Hepatocyte (in vitro differentiated cells): ENCODE results near the gene CEP164. TPM values are rescaled to one million over a fixed set of nuclear protein-coding genes. Genes with fewer than 3 reads are reported as not detected.

Experiments
- DNase-seq: peaks from one replicate; pipeline ENCODE4 v3.0.0-alpha.2; 2016; ENCODE audit warnings: low spot score
- H2AFZ ChIP-seq: fragments of 200-600 bp; sonication (generic); 2 replicates; pipeline ENCODE4 v1.6.0; 2016; ENCODE audit warnings: antibody characterized with exemption, mild to moderate bottlenecking
- H3K27ac ChIP-seq: fragments of 200-600 bp; sonication (generic); 2 replicates; pipeline ENCODE4 v1.5.1; 2016; ENCODE audit warnings: mild to moderate bottlenecking
- H3K27me3 ChIP-seq: fragments of 200-600 bp; sonication (generic); 2 replicates; pipeline ENCODE4 v1.6.1; 2016
- H3K36me3 ChIP-seq: fragments of 200-600 bp; sonication (generic); replicated peaks from 2 replicates; pipeline ENCODE4 v1.5.1; 2016; ENCODE audit warnings: low read depth; ENCODE audit not compliant: insufficient read depth
- H3K4me1 ChIP-seq: fragments of 200-600 bp; sonication (generic); 2 replicates; pipeline ENCODE4 v1.5.1; 2016; ENCODE audit warnings: mild to moderate bottlenecking, moderate library complexity; ENCODE audit not compliant: insufficient read depth
- H3K4me2 ChIP-seq: fragments of 200-600 bp; sonication (generic); 2 replicates; pipeline ENCODE4 v1.6.0; 2016
- H3K4me3 ChIP-seq: fragments of 200-600 bp; sonication (generic); 2 replicates; pipeline ENCODE4 v1.5.1; 2016; ENCODE audit warnings: mild to moderate bottlenecking
- H3K79me2 ChIP-seq: fragments of 200-600 bp; sonication (generic); 2 replicates; pipeline ENCODE4 v1.6.0; 2017; ENCODE audit warnings: mild to moderate bottlenecking
- H3K9me2 ChIP-seq: fragments of 200-600 bp; sonication (generic); replicated peaks from 2 replicates; pipeline ENCODE4 v1.6.0; 2017; ENCODE audit warnings: mild to moderate bottlenecking; ENCODE audit not compliant: insufficient read depth
- H3K9me3 ChIP-seq: fragments of 200-600 bp; sonication (generic); 2 replicates; pipeline ENCODE4 v1.5.1; 2016; ENCODE audit warnings: low read depth, mild to moderate bottlenecking
- H4K20me1 ChIP-seq: fragments of 200-600 bp; sonication (generic); 2 replicates; pipeline ENCODE4 v1.6.0; 2016; ENCODE audit warnings: mild to moderate bottlenecking; ENCODE audit not compliant: insufficient read depth, poor library complexity, severe bottlenecking
- EZH2 ChIP-seq: fragments of 200-600 bp; sonication (generic); IDR thresholded peaks from 2 replicates; pipeline ENCODE4 v1.6.1; 2016; ENCODE audit warnings: antibody characterized with exemption, mild to moderate bottlenecking, borderline replicate concordance
- EZH2phosphoT487 ChIP-seq: fragments of 200-600 bp; sonication (generic); IDR thresholded peaks from one replicate; pipeline ENCODE4 v1.6.1; 2018; ENCODE audit warnings: antibody characterized with exemption, mild to moderate bottlenecking, low read depth, moderate library complexity; ENCODE audit not compliant: unreplicated experiment, severe bottlenecking
- WGBS: methylation state at CpG from one replicate; pipeline ENCODE4 v1.1.6; 2016; ENCODE audit warnings: low lambda C conversion rate; ENCODE audit errors: missing lambda C conversion rate; 5-methylcytosine and 5-hydroxymethylcytosine counted together
- polyA plus RNA-seq: library from polyadenylated mRNA; unstranded; fragments of >200 nt; fragmentation: Nextera tagmentation; extraction: Ambion mirVana; gene quantifications from 2 replicates; pipeline ENCODE4 v1.2.1, GENCODE V29; 2016
- total RNA-seq: library from RNA; depleted of rRNA; stranded (reverse); fragments of >200 nt; gene quantifications from 2 replicates; pipeline ENCODE4 v1.2.3, GENCODE V29; 2014
- TF ChIP-seq, protein P1 (sequence below): fragments of 200-600 bp; sonication (generic); IDR thresholded peaks from 2 replicates; pipeline ENCODE4 v1.5.1; 2016; ENCODE audit warnings: antibody characterized with exemption, mild to moderate bottlenecking; ENCODE audit not compliant: poor library complexity

The CEP164 gene
- total and polyA plus RNA-seq, 2 experiments from 2014 or later: 18.3 to 19.9 TPM

DNA sequence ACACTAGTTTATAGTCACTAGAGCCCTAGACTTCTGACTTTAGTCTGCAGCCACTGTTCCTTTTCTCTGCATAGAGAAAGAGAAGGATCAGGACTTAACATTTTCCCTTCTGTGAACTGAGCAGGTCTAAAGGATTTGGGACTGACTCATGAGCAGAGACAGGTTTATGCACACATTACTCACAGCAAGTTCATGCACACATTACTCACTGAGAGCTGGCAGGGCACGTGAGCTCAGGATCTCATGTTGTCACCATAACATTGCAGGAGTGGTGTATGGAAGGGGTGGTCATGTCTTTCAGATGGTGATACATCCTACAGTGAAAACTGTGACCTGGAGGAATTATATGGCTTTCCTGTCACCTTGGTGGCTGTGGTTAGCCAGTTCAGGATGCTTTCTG lies 56.4 kb downstream of the CEP164 start:
- H3K4me3 ChIP-seq: no peak overlapping the region
- H4K20me1 ChIP-seq: no peaks in the 10 kb centered on the region
- no peak overlapping the region for H2AFZ ChIP-seq
- H3K9me2 ChIP-seq: no peaks in the 10 kb centered on the region
- H3K4me2 ChIP-seq: no peak overlapping the region
- no peak for TF ChIP-seq EZH2phosphoT487
- H3K4me1 ChIP-seq: no peaks in the 10 kb centered on the region
- whole genome bisulfite sequencing: 90% methylated on average over 1 of the region's 1 CpG
- H3K27ac ChIP-seq: no peak overlapping the region
- H3K9me3 ChIP-seq: no peaks in the 10 kb centered on the region
- H3K36me3 ChIP-seq: no peaks in the 10 kb centered on the region
- H3K27me3 ChIP-seq: no peaks in the 10 kb centered on the region
- DNase-seq: peak; percentile 37
- H3K79me2 ChIP-seq: no peaks in the 10 kb centered on the region

DNA sequence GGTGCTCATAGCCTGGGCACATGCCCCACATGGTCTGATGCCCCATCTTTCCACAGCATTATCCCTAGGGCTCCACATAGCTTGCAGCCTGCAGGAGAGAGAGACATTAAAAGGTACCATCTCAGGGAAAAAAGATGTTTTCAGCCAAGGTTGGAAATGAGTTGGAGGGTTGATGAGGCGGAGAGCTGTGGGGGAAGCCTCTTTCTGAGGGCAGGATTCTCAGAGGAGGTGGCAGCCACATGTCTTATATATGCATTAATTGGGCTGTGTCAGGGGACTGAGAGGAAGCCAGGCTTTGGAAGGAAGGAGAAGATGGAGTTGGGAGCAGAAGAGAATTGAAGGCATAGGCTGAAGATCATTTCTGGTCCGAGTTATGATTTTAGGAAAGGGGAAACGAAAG lies 57.8 kb downstream of the CEP164 start:
- Histone ChIP-seq H3K9me2 (no peaks in the 10 kb centered on the region), H3K79me2 (no peaks in the 10 kb centered on the region), H3K9me3 (no peaks in the 10 kb centered on the region), H3K27me3 (no peaks in the 10 kb centered on the region), H3K36me3 (no peaks in the 10 kb centered on the region), H3K4me2 (no peak overlapping the region), H3K4me1 (no peaks in the 10 kb centered on the region), H3K27ac (no peak overlapping the region), H3K4me3 (no peak overlapping the region), H4K20me1 (no peaks in the 10 kb centered on the region), H2AFZ (no peak overlapping the region)
- TF ChIP-seq EZH2phosphoT487 (no peak), EZH2 (no peak)
- TF ChIP-seq, protein P1, sequence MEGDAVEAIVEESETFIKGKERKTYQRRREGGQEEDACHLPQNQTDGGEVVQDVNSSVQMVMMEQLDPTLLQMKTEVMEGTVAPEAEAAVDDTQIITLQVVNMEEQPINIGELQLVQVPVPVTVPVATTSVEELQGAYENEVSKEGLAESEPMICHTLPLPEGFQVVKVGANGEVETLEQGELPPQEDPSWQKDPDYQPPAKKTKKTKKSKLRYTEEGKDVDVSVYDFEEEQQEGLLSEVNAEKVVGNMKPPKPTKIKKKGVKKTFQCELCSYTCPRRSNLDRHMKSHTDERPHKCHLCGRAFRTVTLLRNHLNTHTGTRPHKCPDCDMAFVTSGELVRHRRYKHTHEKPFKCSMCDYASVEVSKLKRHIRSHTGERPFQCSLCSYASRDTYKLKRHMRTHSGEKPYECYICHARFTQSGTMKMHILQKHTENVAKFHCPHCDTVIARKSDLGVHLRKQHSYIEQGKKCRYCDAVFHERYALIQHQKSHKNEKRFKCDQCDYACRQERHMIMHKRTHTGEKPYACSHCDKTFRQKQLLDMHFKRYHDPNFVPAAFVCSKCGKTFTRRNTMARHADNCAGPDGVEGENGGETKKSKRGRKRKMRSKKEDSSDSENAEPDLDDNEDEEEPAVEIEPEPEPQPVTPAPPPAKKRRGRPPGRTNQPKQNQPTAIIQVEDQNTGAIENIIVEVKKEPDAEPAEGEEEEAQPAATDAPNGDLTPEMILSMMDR: no peak
- WGBS: 98% methylated on average over 3 of the region's 3 CpGs
- no peak for DNase-seq

DNA sequence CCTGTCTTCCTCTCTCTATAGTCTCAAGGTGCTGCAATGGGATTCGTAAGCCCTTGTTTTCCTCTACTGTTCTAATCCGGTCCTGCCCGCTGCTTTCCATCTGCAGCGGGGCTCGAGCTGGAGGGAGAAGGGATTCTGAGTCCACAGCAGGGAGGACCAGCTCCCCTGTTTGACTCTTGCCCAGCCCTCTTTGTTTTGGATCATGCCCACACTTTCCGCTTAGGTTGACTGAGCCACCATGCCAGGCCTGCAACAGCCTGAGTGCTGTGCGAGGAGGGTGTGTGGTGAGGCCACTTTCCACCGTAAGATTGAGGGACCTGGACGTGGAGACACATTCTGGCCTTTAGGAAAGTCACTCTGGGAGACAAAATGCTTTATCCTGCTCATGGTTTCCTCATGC lies 58.3 kb downstream of the CEP164 start:
- Histone ChIP-seq H3K79me2 (no peaks in the 10 kb centered on the region), H3K4me3 (no peak overlapping the region), H3K9me2 (no peaks in the 10 kb centered on the region), H3K36me3 (no peaks in the 10 kb centered on the region), H2AFZ (no peak overlapping the region), H3K27ac (no peak overlapping the region), H3K4me2 (no peak overlapping the region), H4K20me1 (no peaks in the 10 kb centered on the region), H3K9me3 (no peaks in the 10 kb centered on the region), H3K27me3 (no peaks in the 10 kb centered on the region), H3K4me1 (no peaks in the 10 kb centered on the region)
- WGBS: 96% methylated on average over 9 of the region's 9 CpGs
- TF ChIP-seq EZH2 (no peak), EZH2phosphoT487 (no peak)
- TF ChIP-seq, protein P1: no peak
- DNase-seq: no peak

DNA sequence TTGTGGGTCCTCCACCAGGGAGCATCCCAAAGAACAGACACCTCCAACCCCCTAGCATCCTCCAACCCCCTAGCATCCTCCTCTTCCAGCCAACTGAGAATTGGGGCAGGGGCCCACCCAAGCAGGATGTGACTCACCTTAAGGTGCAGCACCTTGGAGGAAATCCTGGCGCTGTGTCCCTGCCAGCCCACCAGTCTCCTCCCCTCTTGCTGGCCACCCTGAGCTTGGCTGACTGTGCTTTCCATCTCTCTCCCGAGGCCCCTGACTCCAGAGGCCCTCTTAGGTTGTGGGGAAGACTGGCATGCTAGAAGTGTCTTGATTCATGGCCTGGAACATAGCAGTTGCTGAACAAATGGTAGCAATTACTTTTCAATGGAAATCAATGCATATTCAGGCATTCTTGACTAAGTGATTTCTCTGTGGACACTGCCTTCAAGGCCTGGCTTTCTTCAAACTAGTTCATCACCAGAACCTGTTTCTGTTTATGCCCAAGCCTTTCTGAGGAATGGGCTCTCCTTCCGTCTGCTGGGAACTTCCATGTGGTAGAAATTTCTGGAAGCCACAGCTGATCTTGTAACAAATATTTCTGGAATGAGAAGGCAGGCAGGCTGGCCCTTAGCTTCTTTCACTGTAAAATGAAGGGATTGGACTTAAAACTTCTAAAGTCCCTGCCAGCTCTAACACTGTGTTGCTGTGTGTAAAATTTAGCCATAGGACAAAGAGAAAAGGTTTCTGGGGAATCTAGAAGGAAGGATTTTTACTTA lies 60.5 kb downstream of the CEP164 start:
- TF ChIP-seq, protein P1: no peak
- TF ChIP-seq EZH2 (no peak), EZH2phosphoT487 (no peak)
- no peaks in the 10 kb centered on the region for H3K79me2 ChIP-seq
- no peak overlapping the region for H2AFZ ChIP-seq
- H3K27ac ChIP-seq: no peak overlapping the region
- no peaks in the 10 kb centered on the region for H3K9me2 ChIP-seq
- H3K9me3 ChIP-seq: no peaks in the 10 kb centered on the region
- H3K36me3 ChIP-seq: no peaks in the 10 kb centered on the region
- H3K27me3 ChIP-seq: no peaks in the 10 kb centered on the region
- no peaks in the 10 kb centered on the region for H3K4me1 ChIP-seq
- no peak for DNase-seq
- 81% methylated on average over 3 of the region's 3 CpGs for WGBS
- H3K4me2 ChIP-seq: no peak overlapping the region
- H3K4me3 ChIP-seq: no peak overlapping the region
- no peaks in the 10 kb centered on the region for H4K20me1 ChIP-seq
